Renal cortical epithelial cell (primary cell): ENCODE measurements around the gene TTC9B. TPM values are rescaled to one million over a fixed set of nuclear protein-coding genes. Genes with fewer than 3 reads are reported as not detected.

ENCODE experiments used
- DNase-seq: peaks from one replicate; pipeline ENCODE4 v3.0.0-alpha.2; 2011; ENCODE audit warnings: low read depth
- total RNA-seq: library from RNA; depleted of rRNA; stranded (reverse); fragments of >200 nt; gene quantifications from 2 replicates; pipeline ENCODE4 v1.2.3, GENCODE V29; 2014

The TTC9B gene
- total RNA-seq, 1 donor from 2014 or later, result not detected

- DNase-seq, result no peak
Measured at GRCh38 chr19:40247735-40248262, 29.6 kb upstream of the TTC9B start.

- no peak for DNase-seq
Measured at GRCh38 chr19:40247178-40247577, 29.0 kb upstream of the TTC9B start.

- DNase-seq, result no peak
Measured at GRCh38 chr19:40246292-40247073, 28.3 kb upstream of the TTC9B start.

- DNase-seq, result no peak
Measured at GRCh38 chr19:40245506-40246128, 27.4 kb upstream of the TTC9B start.

- DNase-seq, result no peak
Measured at GRCh38 chr19:40244579-40245317, 26.6 kb upstream of the TTC9B start.

GRCh38 chr19:40243181-40243580 is 25.0 kb upstream of the TTC9B start:
- DNase-seq, result peak; percentile 58

- DNase-seq, result no peak
Measured at GRCh38 chr19:40242480-40242879, 24.3 kb upstream of the TTC9B start.

- DNase-seq, result no peak
Measured at GRCh38 chr19:40241809-40242384, 23.7 kb upstream of the TTC9B start.

- DNase-seq, result no peak
Measured at GRCh38 chr19:40241125-40241808, 23.1 kb upstream of the TTC9B start.

- no peak for DNase-seq
Measured at GRCh38 chr19:40240332-40240731, 22.1 kb upstream of the TTC9B start.

- no peak for DNase-seq
Measured at GRCh38 chr19:40239415-40240226, 21.4 kb upstream of the TTC9B start.

- DNase-seq, result no peak
Measured at GRCh38 chr19:40238775-40239174, 20.6 kb upstream of the TTC9B start.

GRCh38 chr19:40237791-40238190 is 19.6 kb upstream of the TTC9B start:
- DNase-seq, result no peak

GRCh38 chr19:40236366-40236765 is 18.2 kb upstream of the TTC9B start:
- no peak for DNase-seq

- DNase-seq, result no peak
Measured at GRCh38 chr19:40236026-40236355, 17.8 kb upstream of the TTC9B start.

GRCh38 chr19:40235238-40236025 is 17.2 kb upstream of the TTC9B start:
- no peak for DNase-seq

- DNase-seq, result no peak
Measured at GRCh38 chr19:40234429-40235237, 16.4 kb upstream of the TTC9B start.

- no peak for DNase-seq
Measured at GRCh38 chr19:40233811-40234389, 15.7 kb upstream of the TTC9B start.
